ENCODE results near the gene STARD5.

Gene STARD5

DNA sequence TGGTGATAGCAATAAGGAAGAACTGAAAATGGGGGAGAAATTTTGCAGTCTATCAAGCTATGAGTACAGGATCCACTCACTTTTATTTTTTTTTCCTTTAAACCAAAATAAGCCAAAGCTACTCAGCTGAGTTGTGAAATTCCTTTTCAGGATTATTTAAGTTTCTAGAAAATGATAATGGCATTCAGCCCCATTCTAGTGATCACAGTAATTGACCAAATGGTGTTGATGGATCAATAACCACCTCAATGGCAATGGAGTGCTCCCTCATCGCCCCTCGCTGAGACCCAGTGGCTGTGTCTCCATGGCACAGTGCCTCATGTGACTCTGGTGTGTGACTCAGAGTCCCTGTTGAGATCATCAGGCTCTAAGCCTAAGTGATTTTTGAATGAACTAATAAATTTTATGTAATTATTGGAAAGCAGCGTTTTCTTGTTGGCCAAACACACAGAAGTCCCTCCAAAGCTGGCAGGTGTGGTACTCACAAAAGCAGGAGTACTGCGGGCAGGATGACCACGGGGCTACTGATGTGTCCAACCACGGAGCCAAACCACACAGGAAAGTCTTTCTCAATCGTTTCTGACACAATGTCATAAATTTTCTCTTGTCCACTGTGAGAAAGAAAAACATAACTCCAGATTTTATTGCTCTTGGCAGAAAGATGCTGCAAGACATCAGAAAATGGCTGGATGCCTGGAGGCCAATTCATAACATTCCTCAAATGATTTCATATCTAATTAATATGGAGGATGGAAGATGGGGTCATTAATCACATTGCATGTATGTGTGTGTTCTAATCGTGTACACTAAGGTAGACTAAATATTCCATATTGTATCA is 14.4 kb upstream of the STARD5 start:
- DNase-seq (ENCODE audit: low spot score): no peak
- in situ Hi-C loops (cut with MboI; ENCODE audit: low sequenced_read_pairs, unreplicated experiment): loop anchor here (10.0 kb wide), 1 partner anchor 54 kb away; no protein-coding TSS in a partner anchor
- TF ChIP-seq CTCF (IDR thresholded peaks at IDR 0.05; ENCODE audit: borderline replicate concordance, control extremely low read depth, extremely low read depth, insufficient read depth, missing control alignments): no peak

DNA sequence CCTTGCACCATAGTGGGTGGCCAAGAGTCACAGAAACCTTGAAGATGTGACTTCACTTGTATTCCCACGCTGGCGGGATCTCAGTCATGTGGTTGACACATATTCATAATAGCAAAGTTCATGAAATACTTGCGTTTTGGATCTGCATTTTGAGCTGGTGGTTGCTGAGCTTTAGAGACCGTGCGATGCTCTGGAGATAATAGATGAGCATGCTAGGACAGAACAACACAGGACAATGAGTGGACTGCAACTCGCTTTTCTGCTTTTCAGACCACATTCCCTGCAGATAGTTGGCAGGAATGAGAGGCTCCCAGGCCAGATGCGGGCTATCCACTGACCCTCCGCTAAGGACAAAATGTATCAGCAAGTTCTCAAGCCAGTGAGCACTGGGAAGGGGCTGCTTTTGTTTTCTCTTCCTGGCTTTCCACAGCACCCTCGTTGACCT is 13.8 kb upstream of the STARD5 start:
- DNase-seq (ENCODE audit: low spot score): no peak
- no peak for TF ChIP-seq CTCF (IDR thresholded peaks at IDR 0.05; ENCODE audit: borderline replicate concordance, control extremely low read depth, extremely low read depth, insufficient read depth, missing control alignments)
- in situ Hi-C loops (cut with MboI; ENCODE audit: low sequenced_read_pairs, unreplicated experiment): loop anchor here (10.0 kb wide), 1 partner anchor 53 kb away; no protein-coding TSS in a partner anchor

DNA sequence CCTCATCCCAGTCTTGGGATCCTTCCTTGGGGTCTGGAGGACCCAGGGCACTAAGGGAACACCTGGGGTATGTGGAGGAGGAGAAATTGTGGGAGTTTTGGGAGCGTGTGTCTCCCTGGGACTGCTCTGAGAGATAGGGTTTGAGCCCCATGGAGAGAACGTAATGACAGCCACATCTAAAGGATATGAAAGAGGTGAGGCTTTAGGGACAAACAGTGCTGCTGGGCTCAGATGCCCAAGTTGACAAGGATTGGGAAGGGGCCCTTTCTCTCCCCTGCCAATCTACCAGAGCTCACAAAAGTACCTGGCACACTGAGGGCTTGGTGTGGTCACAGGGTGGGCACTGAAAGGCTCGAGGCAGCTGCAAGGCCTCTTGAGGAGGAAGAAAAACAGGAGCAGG is 13.3 kb upstream of the STARD5 start:
- in situ Hi-C loops (cut with MboI; ENCODE audit: low sequenced_read_pairs, unreplicated experiment): loop anchor here (10.0 kb wide), 1 partner anchor 52 kb away; no protein-coding TSS in a partner anchor
- no peak for TF ChIP-seq CTCF (IDR thresholded peaks at IDR 0.05; ENCODE audit: borderline replicate concordance, control extremely low read depth, extremely low read depth, insufficient read depth, missing control alignments)
- DNase-seq (ENCODE audit: low spot score): no peak

DNA sequence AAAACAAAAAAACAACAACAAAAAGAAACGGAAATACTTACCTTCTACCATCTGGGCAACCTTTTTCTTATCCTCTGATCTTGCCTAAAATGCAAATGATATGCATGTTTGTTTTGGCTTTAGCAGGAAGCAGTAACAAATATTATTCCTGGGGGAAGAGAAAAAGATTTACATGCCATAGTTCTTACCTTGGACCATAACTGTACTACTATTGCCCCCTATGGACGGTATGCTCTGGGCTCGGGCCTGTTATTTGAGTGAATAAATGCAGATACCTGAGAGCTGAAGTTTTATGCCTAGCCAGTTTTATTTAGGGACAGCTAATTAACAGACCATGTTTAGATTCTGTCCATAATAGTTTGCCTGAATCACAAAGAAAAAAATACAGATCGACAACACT is 12.6 kb upstream of the STARD5 start:
- in situ Hi-C loops (cut with MboI; ENCODE audit: low sequenced_read_pairs, unreplicated experiment): loop anchor here (10.0 kb wide), 1 partner anchor 52 kb away; no protein-coding TSS in a partner anchor
- peak; percentile 48 for TF ChIP-seq CTCF (IDR thresholded peaks at IDR 0.05; ENCODE audit: borderline replicate concordance, control extremely low read depth, extremely low read depth, insufficient read depth, missing control alignments)
- peak; percentile 36 for DNase-seq (ENCODE audit: low spot score)

DNA sequence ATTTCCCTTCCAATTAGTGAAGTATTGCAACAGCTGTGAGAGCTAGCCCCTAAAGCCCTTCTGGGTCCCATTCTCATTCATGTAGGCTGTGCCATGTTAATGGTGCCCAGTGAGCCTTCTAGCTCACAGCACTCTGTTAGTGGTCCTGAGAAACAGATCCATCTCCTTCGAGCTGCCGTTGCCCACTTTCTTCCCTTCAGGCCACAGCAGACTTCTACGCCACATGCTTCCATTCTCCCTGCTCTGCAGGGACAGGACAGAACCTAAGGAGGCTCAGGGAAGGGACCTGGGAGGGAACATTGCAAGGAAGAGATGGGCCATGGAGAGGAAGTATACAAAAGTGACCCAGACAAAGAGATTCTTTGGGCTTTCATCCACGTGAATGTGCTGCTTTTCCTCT is 11.7 kb upstream of the STARD5 start:
- in situ Hi-C loops (cut with MboI; ENCODE audit: low sequenced_read_pairs, unreplicated experiment): loop anchor here (10.0 kb wide), 1 partner anchor 51 kb away; no protein-coding TSS in a partner anchor
- no peak for DNase-seq (ENCODE audit: low spot score)
- no peak for TF ChIP-seq CTCF (IDR thresholded peaks at IDR 0.05; ENCODE audit: borderline replicate concordance, control extremely low read depth, extremely low read depth, insufficient read depth, missing control alignments)

DNA sequence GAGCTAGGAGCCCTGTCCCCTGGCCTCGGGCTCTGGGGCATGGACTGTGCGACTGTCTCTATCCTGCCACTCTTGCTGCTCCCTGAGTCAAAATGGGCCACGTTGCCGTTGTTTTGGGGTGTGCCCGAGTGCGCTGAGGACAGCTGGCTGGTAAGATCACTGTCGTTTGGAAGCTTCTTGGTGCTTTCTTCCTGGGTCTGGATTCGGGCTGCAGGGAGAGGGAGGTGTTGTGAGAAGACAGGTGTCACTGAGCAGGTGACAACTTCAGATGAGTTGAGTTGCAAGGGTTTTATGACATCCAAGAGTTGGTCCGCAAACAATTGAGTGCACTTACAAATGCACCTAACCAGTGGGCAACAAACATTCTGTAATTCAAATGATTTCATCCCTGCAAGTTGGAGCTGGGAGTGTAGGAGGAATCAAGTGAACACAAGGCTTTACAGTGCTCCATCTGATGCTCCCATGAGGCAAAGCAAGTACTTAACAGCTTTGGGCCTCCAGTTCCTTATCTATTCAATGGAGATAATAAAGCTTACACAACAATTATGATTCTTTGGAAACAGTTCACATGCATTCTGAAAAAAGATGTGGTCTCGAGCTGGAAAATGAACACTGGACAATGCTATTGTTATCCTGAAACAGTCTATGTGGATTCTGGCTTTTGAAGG is 11.0 kb upstream of the STARD5 start:
- in situ Hi-C loops (cut with MboI; ENCODE audit: low sequenced_read_pairs, unreplicated experiment): loop anchor here (10.0 kb wide), 1 partner anchor 50 kb away; no protein-coding TSS in a partner anchor
- no peak for DNase-seq (ENCODE audit: low spot score)
- no peak for TF ChIP-seq CTCF (IDR thresholded peaks at IDR 0.05; ENCODE audit: borderline replicate concordance, control extremely low read depth, extremely low read depth, insufficient read depth, missing control alignments)
